GM21825 (cell line): ENCODE data around the gene ATF1.
"Not testable (repeated sequence)": the region's sequence is repeated elsewhere in the genome, so short reads cannot be mapped to it uniquely, and the experiment has no call there.

Source experiments
- ATAC-seq: cut with Tn5 transposase; IDR thresholded peaks from one replicate; pipeline ENCODE4 v1.9.1; 2021; ENCODE audit warnings: mild to moderate bottlenecking, moderate library complexity; ENCODE audit not compliant: unreplicated experiment

The ATF1 gene

DNA sequence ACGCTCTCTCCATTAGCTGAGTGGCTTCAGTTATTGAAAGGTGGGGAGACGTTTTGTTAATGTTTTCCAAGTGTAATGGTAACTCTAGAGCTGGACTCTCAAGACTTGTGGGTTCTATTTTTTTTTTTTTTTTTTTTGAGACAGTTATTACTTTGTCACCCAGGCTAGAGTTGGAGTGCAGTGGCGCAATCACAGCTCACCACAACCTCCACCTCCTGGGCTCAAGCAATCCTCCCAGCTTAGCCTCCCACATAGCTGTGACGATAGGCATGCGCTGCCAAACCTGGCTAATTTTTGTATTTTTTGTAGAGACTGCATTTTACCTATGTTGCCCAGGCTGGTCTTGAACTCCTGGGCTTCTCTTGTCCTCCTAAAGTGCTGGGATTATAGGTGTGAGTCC lies 26.2 kb downstream of the ATF1 start:
- ATAC-seq, result no peak

GRCh38 chr12:50799908-50800307 lies 36.0 kb downstream of the ATF1 start:
- ATAC-seq, result no peak

- no peak for ATAC-seq
Observed at GRCh38 chr12:50803230-50803875, 39.5 kb downstream of the ATF1 start.

DNA sequence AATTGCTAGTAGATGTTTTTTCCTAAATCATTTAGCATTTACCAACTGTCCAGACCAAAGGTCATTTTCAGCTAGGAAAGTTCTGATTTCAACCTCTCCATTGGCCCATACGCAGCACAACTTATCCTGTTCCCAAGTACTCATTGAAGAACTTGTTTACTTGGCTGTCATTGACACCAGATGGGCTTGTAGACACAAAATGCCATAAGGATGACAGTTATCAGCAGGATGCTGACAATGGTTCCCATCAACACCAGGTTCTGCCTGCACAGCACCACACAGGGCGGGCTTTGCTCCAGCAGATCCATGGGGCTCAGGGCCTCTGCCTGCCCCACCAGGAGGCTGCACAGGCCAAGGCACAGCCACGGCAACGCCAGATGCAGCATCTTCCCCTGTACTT lies 42.3 kb downstream of the ATF1 start:
- no peak for ATAC-seq

- ATAC-seq, result not testable (repeated sequence)
Observed at GRCh38 chr12:50809131-50809530, 45.2 kb downstream of the ATF1 start.

DNA sequence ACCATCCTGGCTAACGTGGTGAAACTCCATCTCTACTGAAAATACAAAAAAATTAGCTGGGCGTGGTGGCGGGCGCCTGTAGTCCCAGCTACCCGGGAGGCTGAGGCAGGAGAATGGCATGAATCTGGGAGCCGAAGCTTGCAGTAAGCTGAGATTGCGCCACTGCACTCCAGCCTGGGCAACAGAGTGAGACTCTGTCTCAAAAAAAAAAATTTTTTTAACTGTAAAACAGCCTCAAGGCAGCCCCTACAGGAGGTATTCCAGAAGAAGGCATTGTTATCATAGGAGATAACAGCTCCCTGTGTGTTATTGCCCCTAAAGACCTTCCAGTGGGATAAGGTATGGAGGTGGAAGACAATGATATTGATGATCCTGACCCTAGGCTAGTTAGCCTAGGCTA lies 51.0 kb downstream of the ATF1 start:
- not testable (repeated sequence) for ATAC-seq

- no peak for ATAC-seq
Observed at GRCh38 chr12:50820177-50820576, 56.3 kb downstream of the ATF1 start.

DNA sequence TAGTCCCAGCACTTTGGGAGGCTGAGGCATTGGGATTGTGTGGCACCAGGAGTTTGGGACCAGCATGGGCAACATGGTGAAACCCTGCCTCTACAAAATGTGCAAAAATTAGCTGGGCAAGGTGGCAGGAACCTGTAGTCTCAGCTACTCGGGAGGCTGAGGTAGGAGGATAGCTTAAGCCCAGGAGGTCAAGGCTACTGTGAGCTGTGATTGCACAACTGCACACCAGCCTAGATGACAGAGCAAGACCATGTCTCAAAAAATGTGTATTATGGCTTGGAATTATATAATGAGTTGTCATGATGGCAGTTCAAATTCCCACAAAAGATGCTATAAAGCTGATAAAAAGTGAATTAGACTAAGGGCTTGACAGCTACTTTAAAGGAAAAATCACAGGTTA lies 58.2 kb downstream of the ATF1 start:
- no peak for ATAC-seq

DNA sequence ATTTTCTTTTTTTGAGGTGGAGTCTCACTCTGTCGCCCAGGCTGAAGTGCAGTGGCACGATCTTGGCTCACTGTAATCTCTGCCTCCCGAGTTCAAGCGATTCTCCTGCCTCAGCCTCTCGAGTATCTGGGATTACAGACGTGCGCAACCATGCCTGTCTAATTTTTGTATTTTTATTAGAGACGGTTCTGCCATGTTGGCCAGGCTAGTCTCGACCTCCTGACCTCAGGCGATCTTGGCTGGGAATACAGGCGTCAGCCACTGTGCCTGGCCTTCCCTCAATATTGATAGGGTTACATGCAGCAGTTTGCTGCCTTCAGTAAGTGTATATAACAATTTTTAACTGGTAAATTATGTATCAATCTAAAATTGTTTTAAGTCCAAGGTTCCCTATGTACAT lies 59.8 kb downstream of the ATF1 start:
- not testable (repeated sequence) for ATAC-seq

DNA sequence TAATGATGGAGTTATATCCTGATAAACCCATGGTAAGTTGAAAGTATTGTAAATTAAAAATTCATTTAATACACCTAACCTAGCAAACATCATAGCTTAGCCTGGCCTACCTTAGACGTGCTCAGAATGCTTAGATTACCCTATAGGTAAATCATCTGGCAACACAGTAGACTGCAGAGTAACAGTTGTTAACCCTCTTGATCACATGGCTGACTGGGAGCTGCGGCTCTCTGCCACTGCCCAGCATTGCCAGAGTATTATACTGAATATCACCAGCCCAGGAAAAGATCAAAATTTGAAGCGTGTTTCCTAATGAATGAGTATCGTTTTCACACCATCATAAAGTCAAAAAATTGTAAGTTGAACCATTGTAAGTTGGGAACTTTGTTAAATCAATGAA lies 61.0 kb downstream of the ATF1 start:
- no peak for ATAC-seq

DNA sequence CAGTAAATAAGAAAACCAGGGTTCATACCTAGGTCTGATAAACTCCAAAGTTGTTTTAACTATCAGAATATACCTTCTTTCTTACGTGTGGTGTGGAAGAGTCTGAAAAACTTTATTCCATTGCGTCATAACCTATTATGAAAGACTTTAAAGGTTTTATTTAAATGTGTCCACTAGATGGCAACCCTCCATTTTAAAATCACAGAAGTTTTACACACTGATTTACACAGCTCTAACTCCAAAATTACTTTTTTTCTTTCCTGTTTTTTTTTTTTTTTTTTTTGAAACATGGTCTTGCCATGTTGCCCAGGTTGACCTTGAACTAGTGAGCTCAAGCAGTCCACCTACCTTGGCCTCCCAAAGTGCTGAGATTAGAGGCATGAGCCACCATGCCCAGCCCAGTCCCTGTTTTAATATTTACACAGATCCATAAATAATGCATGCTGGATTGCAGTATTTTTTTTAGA lies 61.5 kb downstream of the ATF1 start:
- ATAC-seq, result no peak

DNA sequence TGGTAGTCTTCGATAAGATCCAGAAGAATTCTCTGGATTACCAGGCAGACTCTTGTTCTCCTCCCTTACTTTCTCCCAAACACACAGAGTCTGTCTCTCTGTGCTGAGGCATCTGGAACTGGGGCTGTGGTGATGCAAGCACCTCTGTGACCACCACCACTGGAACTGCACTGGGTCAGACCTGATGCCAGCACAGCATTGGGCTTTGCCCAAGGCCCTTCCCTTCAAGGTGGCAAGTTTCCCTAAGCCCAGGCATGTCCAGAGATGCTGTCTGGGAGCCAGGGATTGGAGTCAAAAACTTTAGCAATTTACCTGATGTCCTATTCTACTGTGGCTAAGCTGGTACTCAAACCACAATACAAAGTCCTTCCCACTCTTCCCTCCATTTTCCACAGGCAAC lies 64.2 kb downstream of the ATF1 start:
- ATAC-seq, result no peak

- no peak for ATAC-seq
Observed at GRCh38 chr12:50828886-50829285, 65.0 kb downstream of the ATF1 start.

DNA sequence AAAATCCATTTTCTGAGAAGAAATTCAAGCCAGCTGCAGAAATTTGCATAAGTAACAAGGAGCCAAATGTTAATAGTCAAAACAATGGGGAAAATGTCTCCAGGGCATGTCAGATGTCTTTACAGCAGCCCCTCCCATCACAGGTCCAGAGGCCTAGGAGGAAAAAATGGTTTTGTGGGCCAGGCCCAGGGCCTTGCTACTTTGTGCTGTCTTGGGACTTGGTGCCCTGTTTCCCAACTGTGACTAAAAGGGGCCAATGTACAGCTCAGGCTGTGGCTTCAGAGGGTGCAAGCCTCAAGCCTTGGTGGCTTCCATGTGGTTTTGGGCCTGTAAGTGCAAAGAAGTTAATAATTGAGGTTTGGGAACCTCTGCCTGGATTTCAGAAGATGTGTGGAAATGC lies 69.9 kb downstream of the ATF1 start:
- not testable (repeated sequence) for ATAC-seq

DNA sequence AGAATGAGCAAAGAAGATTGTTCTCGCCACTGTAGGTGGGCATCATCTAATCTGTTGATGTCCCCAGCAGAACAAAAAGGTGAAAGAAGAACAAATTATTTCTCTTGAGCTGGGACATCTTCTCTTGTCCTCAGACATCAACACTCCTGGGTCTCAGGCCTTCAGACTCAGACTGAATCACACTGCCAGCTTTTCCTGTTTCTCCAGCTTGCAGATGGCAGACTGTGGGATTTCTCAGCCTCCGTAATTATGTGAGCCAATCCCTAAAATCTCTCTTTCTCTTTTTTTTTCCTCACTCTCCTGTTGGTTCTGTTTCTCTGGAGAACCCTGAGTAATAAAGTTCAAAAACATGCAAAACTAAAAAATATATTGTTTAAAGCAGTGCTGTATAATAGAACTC lies 75.1 kb downstream of the ATF1 start:
- ATAC-seq, result no peak

GRCh38 chr12:50840809-50841487 lies 77.0 kb downstream of the ATF1 start:
- no peak for ATAC-seq

DNA sequence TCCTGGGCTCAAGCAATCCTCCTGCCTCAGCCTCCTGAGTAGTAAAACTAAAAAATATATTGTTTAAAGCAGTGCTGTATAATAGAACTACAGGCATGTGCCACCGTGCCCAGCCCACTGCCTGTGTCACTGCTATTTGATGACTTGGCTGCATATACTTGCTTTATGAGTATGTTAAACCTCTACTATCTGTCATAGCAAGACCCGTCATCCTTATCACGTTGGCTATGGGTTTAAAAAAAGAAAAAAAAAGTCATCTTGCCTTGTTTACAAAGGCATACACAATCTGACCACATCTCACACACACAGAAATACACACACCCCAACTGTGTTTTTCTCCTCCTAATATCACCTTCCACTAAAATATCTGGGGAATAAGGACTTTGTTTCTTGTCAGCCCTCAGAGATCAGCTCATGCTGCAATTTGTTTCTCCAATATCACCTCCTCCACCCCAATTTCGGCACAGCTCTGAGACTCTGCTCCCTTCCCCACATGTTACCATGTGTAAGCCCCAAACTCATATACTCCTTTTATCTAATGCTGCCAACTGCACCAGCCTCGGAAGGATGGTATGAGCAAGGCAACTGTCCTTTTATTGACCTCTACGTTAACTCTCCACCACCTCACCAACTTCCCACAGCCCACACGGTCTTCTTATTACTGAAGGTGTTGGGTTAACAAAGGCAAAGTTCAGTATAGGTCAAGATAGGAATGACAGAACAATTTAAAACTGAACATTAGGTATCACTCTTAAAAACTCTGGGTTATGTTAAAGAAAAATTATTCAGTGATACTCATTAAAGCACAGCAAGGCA lies 78.0 kb downstream of the ATF1 start:
- no peak for ATAC-seq

- no peak for ATAC-seq
Observed at GRCh38 chr12:50842637-50843493, 79.0 kb downstream of the ATF1 start, which contains the start of gene TMPRSS12. TSS of gene TMPRSS12 (plus strand) at chr12:50842926. CDS start at chr12:50842965, 39 bp downstream.

GRCh38 chr12:50845021-50845647 lies 81.2 kb downstream of the ATF1 start:
- no peak for ATAC-seq

- no peak for ATAC-seq
Observed at GRCh38 chr12:50848963-50849362, 85.1 kb downstream of the ATF1 start.
